Measurements from ENCODE around the gene CAT.

Gene CAT

GRCh38 chr11:34461215-34461614 lies 22.5 kb downstream of the CAT start:
- no peaks in the 10 kb centered on the region for H3K4me1 ChIP-seq (ENCODE audit: insufficient read depth, low read length, poor library complexity, severe bottlenecking)
- H3K27me3 ChIP-seq (ENCODE audit: insufficient read depth, low read length, poor library complexity, severe bottlenecking), result no peaks in the 10 kb centered on the region
- H3K9me2 ChIP-seq (replicated peaks; ENCODE audit: low read depth, low read length), result no peaks in the 10 kb centered on the region
- peaks cover 97% of the 10 kb centered on the region for H3K36me3 ChIP-seq (ENCODE audit: insufficient read depth, low read length)
- H3K9ac ChIP-seq (ENCODE audit: low read depth, low read length, poor library complexity, severe bottlenecking), result no peak overlapping the region
- TF ChIP-seq CTCF (conservative IDR thresholded peaks at IDR 0.05; ENCODE audit: low read length) (no peak), EZH2phosphoT487 (IDR thresholded peaks at IDR 0.05; ENCODE audit: borderline replicate concordance) (no peak)
- 0 out of 2 replicates have a peak, but pooled peaks cover 2% of the 10 kb centered on the region for H3K79me2 ChIP-seq (ENCODE audit: insufficient read depth, low read length)
- H3F3A ChIP-seq (ENCODE audit: low read depth), result no peaks in the 10 kb centered on the region
- H3K4me3 ChIP-seq (ENCODE audit: low read length, poor library complexity, severe bottlenecking), result no peak overlapping the region
- H4K20me1 ChIP-seq (ENCODE audit: insufficient read depth, low read length, poor library complexity, severe bottlenecking), result no peaks in the 10 kb centered on the region
- H2AFZ ChIP-seq (ENCODE audit: low read length), result no peak overlapping the region
- peaks cover 6% of the 10 kb centered on the region; the same call in 1 of the 2 replicates for H3K9me3 ChIP-seq (ENCODE audit: insufficient read depth, low read depth, low read length)
- no peak overlapping the region for H3K4me2 ChIP-seq (ENCODE audit: low read depth, low read length, poor library complexity, severe bottlenecking)

- H3F3A ChIP-seq (ENCODE audit: low read depth), result no peaks in the 10 kb centered on the region
- H4K20me1 ChIP-seq (ENCODE audit: insufficient read depth, low read length, poor library complexity, severe bottlenecking), result no peaks in the 10 kb centered on the region
- H3K36me3 ChIP-seq (ENCODE audit: insufficient read depth, low read length), result peaks cover 96% of the 10 kb centered on the region
- peaks cover 17% of the 10 kb centered on the region for H3K9me3 ChIP-seq (ENCODE audit: insufficient read depth, low read depth, low read length)
- TF ChIP-seq EZH2phosphoT487 (IDR thresholded peaks at IDR 0.05; ENCODE audit: borderline replicate concordance) (no peak), CTCF (conservative IDR thresholded peaks at IDR 0.05; ENCODE audit: low read length) (no peak)
- no peak overlapping the region for H3K4me3 ChIP-seq (ENCODE audit: low read length, poor library complexity, severe bottlenecking)
- no peaks in the 10 kb centered on the region for H3K27me3 ChIP-seq (ENCODE audit: insufficient read depth, low read length, poor library complexity, severe bottlenecking)
- no peaks in the 10 kb centered on the region for H3K4me1 ChIP-seq (ENCODE audit: insufficient read depth, low read length, poor library complexity, severe bottlenecking)
- 0 out of 2 replicates have a peak, but pooled peaks cover 2% of the 10 kb centered on the region for H3K79me2 ChIP-seq (ENCODE audit: insufficient read depth, low read length)
- no peak overlapping the region for H3K9ac ChIP-seq (ENCODE audit: low read depth, low read length, poor library complexity, severe bottlenecking)
- H3K4me2 ChIP-seq (ENCODE audit: low read depth, low read length, poor library complexity, severe bottlenecking), result no peak overlapping the region
- no peak overlapping the region for H2AFZ ChIP-seq (ENCODE audit: low read length)
- no peaks in the 10 kb centered on the region for H3K9me2 ChIP-seq (replicated peaks; ENCODE audit: low read depth, low read length)
These were observed 25.9 kb downstream of the CAT start for GRCh38 chr11:34464591-34465051.

- peaks cover 17% of the 10 kb centered on the region for H3K9me3 ChIP-seq (ENCODE audit: insufficient read depth, low read depth, low read length)
- H2AFZ ChIP-seq (ENCODE audit: low read length), result no peak overlapping the region
- no peaks in the 10 kb centered on the region for H3K79me2 ChIP-seq (ENCODE audit: insufficient read depth, low read length)
- no peak for TF ChIP-seq EZH2phosphoT487 (IDR thresholded peaks at IDR 0.05; ENCODE audit: borderline replicate concordance)
- TF ChIP-seq CTCF (conservative IDR thresholded peaks at IDR 0.05; ENCODE audit: low read length), result no peak
- no peak overlapping the region for H3K4me3 ChIP-seq (ENCODE audit: low read length, poor library complexity, severe bottlenecking)
- H3K9me2 ChIP-seq (replicated peaks; ENCODE audit: low read depth, low read length), result no peaks in the 10 kb centered on the region
- no peaks in the 10 kb centered on the region for H3K4me1 ChIP-seq (ENCODE audit: insufficient read depth, low read length, poor library complexity, severe bottlenecking)
- H3K36me3 ChIP-seq (ENCODE audit: insufficient read depth, low read length), result peaks cover 96% of the 10 kb centered on the region
- no peak overlapping the region for H3K9ac ChIP-seq (ENCODE audit: low read depth, low read length, poor library complexity, severe bottlenecking)
- H3K4me2 ChIP-seq (ENCODE audit: low read depth, low read length, poor library complexity, severe bottlenecking), result no peak overlapping the region
- H3K27me3 ChIP-seq (ENCODE audit: insufficient read depth, low read length, poor library complexity, severe bottlenecking), result no peaks in the 10 kb centered on the region
- no peaks in the 10 kb centered on the region for H3F3A ChIP-seq (ENCODE audit: low read depth)
- H4K20me1 ChIP-seq (ENCODE audit: insufficient read depth, low read length, poor library complexity, severe bottlenecking), result no peaks in the 10 kb centered on the region
These were observed 28.2 kb downstream of the CAT start for GRCh38 chr11:34466802-34467488.
